GM21528 (cell line): ENCODE measurements around the gene RALGPS1.
"Not testable (repeated sequence)": the region's sequence is repeated elsewhere in the genome, so short reads cannot be mapped to it uniquely, and the experiment has no call there.

Source experiments
- ATAC-seq: cut with Tn5 transposase; IDR thresholded peaks from one replicate; pipeline ENCODE4 v1.9.1; 2021; ENCODE audit warnings: mild to moderate bottlenecking, moderate library complexity; ENCODE audit not compliant: unreplicated experiment, low FRiP score

The RALGPS1 gene

GRCh38 chr9:127140842-127141675, 226.5 kb downstream of the RALGPS1 start:
- no peak for ATAC-seq

GRCh38 chr9:127142291-127142690, 227.7 kb downstream of the RALGPS1 start:
- ATAC-seq: no peak

GRCh38 chr9:127142931-127143464, 228.4 kb downstream of the RALGPS1 start:
- no peak for ATAC-seq

GRCh38 chr9:127143920-127144465, 229.4 kb downstream of the RALGPS1 start:
- ATAC-seq: no peak

- ATAC-seq: no peak
Observed at GRCh38 chr9:127144670-127145445, 230.3 kb downstream of the RALGPS1 start.

- ATAC-seq: not testable (repeated sequence)
Observed at GRCh38 chr9:127146841-127147240, 232.3 kb downstream of the RALGPS1 start.

- no peak for ATAC-seq
Observed at GRCh38 chr9:127147251-127147650, 232.7 kb downstream of the RALGPS1 start.

GRCh38 chr9:127148014-127148413, 233.4 kb downstream of the RALGPS1 start:
- ATAC-seq: no peak

GRCh38 chr9:127149010-127149409, 234.4 kb downstream of the RALGPS1 start:
- ATAC-seq: no peak

GRCh38 chr9:127149463-127150390, 235.1 kb downstream of the RALGPS1 start:
- no peak for ATAC-seq

- ATAC-seq: no peak
Observed at GRCh38 chr9:127153501-127153900, 238.9 kb downstream of the RALGPS1 start.

GRCh38 chr9:127154003-127154389, 239.4 kb downstream of the RALGPS1 start:
- no peak for ATAC-seq

GRCh38 chr9:127154390-127155191, 240.0 kb downstream of the RALGPS1 start:
- no peak for ATAC-seq

- no peak for ATAC-seq
Observed at GRCh38 chr9:127155314-127155960, 240.9 kb downstream of the RALGPS1 start.

GRCh38 chr9:127158786-127159324, 244.3 kb downstream of the RALGPS1 start:
- no peak for ATAC-seq

- no peak for ATAC-seq
Observed at GRCh38 chr9:127159325-127159801, 244.8 kb downstream of the RALGPS1 start.

- no peak for ATAC-seq
Observed at GRCh38 chr9:127159949-127160610, 245.5 kb downstream of the RALGPS1 start.
